GM13976 (cell line): ENCODE data around the gene ERICH6B.

Experiments
- DNase-seq: peaks from one replicate; pipeline ENCODE4 v3.0.0; 2012; ENCODE audit warnings: low spot score
- in situ Hi-C: fragments of 300-500 bp; cut with MboI; formaldehyde crosslinking; loops from one replicate; pipeline ENCODE4 v1.12.0; 2022; ENCODE audit warnings: low sequenced_read_pairs, mixed read lengths, inconsistent platforms; ENCODE audit not compliant: unreplicated experiment
- TF ChIP-seq, protein P1 (sequence below): IDR thresholded peaks from 2 replicates; pipeline ENCODE4 v1.5.1; 2012; ENCODE audit warnings: borderline replicate concordance, mild to moderate bottlenecking; ENCODE audit not compliant: insufficient read depth; ENCODE audit errors: extremely low read depth, missing control alignments, control extremely low read depth

ERICH6B gene

DNA sequence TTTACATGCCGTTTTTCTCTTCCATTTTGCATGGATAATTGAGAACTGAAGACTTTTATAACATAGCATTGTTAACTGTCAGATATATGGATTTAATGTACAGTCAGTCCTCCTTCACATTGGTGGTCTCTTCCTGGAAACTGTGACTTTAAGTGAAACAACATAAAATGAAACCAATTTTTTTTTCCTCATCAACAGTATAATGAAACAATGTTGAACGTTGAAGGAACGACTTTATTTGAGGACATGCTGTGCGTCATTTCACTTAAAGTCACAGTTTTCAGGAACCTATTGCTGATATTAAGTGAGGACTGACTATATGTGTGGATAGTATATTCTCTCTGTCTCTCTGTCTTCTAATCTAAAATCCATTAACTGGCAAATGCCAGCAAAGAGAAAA is 96.0 kb downstream of the ERICH6B start:
- TF ChIP-seq, protein P1, sequence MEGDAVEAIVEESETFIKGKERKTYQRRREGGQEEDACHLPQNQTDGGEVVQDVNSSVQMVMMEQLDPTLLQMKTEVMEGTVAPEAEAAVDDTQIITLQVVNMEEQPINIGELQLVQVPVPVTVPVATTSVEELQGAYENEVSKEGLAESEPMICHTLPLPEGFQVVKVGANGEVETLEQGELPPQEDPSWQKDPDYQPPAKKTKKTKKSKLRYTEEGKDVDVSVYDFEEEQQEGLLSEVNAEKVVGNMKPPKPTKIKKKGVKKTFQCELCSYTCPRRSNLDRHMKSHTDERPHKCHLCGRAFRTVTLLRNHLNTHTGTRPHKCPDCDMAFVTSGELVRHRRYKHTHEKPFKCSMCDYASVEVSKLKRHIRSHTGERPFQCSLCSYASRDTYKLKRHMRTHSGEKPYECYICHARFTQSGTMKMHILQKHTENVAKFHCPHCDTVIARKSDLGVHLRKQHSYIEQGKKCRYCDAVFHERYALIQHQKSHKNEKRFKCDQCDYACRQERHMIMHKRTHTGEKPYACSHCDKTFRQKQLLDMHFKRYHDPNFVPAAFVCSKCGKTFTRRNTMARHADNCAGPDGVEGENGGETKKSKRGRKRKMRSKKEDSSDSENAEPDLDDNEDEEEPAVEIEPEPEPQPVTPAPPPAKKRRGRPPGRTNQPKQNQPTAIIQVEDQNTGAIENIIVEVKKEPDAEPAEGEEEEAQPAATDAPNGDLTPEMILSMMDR, result no peak
- in situ Hi-C loops, result no loop called here
- DNase-seq, result no peak

DNA sequence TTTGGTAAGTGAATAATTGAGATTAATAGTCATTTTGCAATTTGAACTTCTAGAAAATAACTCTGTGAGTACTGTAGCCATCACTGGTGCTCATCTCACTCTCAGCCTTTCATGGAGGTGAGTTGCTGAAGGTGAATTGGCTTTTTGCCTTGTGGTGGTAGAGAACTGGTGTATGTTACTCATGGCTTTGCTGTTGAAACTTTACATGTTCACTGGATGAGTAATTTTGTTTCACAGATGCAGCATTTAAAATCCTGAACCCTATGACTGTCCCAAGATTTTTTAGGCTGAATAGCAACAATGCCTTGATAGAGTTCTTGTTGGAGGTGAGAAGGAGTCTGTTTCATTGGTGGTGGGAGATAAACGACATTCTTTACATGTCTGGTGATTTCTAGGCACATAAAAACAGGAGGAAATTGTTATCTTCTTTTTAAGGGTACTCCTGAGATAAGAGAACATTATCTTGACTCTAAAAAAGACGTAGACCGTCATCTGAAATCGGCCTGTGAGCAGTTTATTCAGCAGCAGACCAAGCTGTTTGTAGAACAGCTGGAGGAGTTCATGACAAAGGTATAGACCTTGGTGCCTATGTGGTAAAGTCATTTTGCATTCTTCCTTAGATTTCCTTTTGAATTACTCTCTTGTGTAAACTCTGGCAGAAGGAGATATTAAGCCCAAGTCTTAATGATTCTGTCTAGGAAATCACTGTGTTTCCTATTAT is 96.9 kb downstream of the ERICH6B start:
- in situ Hi-C loops, result no loop called here
- TF ChIP-seq, protein P1, result no peak
- no peak for DNase-seq

DNA sequence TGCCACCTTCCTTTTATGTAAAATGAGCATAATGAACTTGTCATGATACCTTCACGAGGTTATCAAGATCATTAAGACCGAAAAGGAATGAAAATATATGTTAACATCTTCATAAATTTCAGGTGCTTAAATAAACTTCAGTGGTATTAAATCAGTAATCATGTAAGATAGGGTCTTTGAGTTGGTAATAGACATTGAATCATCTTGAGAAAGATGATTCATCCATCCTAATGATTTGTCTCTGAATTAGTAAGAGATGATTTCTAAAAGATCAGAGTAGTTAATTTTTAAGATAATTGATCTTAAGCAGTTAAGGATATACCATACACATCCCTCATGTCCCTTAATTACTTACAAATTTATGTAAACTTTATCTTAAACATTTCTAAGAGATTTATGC is 98.8 kb downstream of the ERICH6B start:
- in situ Hi-C loops, result no loop called here
- DNase-seq, result no peak
- TF ChIP-seq, protein P1, result no peak

DNA sequence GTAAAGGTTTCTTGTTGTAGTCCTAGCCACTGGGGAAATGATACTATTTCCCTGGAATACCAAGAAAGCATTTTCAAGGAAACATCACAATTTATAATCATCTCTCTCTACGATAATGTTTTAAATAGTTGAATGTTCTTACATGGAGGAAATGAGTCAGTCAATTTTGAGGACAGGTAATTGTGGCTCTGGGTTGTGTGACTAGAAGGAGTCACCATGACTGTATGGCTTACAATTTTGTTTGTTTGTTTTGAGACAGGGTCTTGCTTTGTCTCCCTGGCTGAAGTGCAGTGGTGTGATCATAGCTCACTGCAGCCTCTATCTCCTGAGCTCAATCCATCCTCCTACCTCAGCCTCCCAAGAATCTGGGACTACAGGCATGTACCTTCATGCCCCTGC is 103.4 kb downstream of the ERICH6B start:
- TF ChIP-seq, protein P1, result no peak
- in situ Hi-C loops, result no loop called here
- no peak for DNase-seq

DNA sequence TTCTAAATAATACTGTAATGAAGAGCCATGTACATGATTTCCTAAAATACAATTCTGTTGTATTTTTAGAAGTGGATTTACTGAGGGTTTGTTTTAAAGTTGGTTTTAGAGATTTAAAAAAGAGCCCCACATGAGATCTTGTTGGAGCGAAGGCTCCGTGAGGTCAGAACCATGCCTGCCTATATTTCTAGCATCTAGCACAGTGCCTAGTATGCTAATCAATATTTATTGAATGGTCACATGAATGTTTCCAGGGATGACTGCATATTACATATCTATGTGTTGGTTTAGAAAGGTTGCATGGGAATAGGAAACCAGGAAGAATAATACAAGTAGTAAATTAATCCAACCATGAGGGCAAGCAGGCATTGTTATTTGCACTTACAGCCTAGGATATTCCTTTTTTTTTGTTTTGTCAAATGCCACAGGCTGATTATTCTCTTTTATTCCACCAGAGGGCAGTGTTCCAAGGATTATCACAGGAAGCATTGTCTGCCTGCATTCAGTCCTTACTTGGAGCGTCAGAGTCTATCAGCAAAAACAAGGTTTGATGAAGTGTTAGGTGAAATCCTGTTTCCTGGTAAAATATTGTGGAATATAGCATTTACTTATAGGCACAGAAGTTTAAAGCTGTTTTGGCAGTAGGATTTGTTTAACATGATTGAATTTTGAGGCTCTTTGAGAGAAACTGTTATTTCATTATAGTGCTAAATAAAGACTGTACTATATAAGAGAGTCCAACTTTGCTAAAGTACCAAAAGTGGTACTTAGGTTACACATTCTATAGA is 104.0 kb downstream of the ERICH6B start:
- TF ChIP-seq, protein P1, result peak; percentile 68
- in situ Hi-C loops, result no loop called here
- peak; percentile 65 for DNase-seq

DNA sequence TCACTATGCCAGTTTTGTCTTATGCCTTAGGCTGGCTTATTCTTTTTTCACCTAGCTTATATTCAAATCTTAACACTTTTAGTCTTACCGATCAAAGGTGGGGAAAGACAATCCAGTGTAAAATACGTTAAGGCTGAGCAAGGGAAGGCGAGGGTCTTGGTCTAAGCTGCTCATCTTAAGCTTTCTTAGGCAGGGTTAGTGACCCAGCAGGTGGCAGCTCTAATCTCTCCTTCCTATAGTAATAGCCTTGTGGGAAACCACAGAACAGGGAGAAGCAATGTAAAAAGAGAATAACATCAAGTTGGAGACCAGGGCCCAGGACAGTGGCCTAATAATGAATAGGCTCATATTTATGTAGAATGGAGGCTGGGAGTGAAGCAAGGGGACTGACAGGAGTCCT is 104.9 kb downstream of the ERICH6B start:
- in situ Hi-C loops, result no loop called here
- DNase-seq, result no peak
- TF ChIP-seq, protein P1, result no peak
